ENCODE measurements around the gene PDGFA.

GRCh38 chr7:471866-472639, 47.6 kb downstream of the PDGFA start:
- TF ChIP-seq CTCF (IDR thresholded peaks at IDR 0.05) (no peak), POLR2A (IDR thresholded peaks at IDR 0.05) (no peak)
